ENCODE results near the gene SAP30BP.

DNA sequence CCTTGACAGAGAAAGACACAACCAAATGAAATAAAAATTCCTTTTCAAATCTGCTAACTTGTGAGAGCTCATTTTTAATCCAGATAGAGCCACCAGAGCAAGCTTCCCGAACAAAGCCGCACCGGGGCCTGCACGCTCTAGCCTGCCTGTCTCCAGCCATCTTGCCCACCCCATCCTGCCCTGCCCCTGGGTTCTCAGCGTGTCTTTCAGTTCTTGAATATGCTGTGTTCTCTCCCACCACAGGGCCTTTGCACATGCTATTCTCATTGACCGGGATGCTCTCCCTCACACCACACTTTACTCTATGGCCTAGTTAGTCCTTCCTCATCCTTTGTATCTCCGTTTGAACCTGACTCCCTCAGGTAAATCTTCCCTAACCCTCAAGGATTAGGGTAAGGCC lies 19.2 kb upstream of the SAP30BP start:
- TF ChIP-seq, protein P1, sequence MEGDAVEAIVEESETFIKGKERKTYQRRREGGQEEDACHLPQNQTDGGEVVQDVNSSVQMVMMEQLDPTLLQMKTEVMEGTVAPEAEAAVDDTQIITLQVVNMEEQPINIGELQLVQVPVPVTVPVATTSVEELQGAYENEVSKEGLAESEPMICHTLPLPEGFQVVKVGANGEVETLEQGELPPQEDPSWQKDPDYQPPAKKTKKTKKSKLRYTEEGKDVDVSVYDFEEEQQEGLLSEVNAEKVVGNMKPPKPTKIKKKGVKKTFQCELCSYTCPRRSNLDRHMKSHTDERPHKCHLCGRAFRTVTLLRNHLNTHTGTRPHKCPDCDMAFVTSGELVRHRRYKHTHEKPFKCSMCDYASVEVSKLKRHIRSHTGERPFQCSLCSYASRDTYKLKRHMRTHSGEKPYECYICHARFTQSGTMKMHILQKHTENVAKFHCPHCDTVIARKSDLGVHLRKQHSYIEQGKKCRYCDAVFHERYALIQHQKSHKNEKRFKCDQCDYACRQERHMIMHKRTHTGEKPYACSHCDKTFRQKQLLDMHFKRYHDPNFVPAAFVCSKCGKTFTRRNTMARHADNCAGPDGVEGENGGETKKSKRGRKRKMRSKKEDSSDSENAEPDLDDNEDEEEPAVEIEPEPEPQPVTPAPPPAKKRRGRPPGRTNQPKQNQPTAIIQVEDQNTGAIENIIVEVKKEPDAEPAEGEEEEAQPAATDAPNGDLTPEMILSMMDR (optimal IDR thresholded peaks at IDR 0.05 in 1 of 3, IDR thresholded peaks at IDR 0.05 in 1 of 3, conservative IDR thresholded peaks at IDR 0.05 in 1 of 3; ENCODE audit: extremely low read depth in 1 of 3, insufficient read depth in 2 of 3, low read length in 3 of 3): no peak
- TF ChIP-seq EZH2 (IDR thresholded peaks at IDR 0.05; ENCODE audit: low read length): no peak

Measured in keratinocyte (primary cell).